DND-41 (cell line): ENCODE results near the gene GSTT2B.
A peak's percentile ranks its signal among the peaks of the same experiment; 100 is the strongest.
"Not testable (repeated sequence)": the region's sequence is repeated elsewhere in the genome, so short reads cannot be mapped to it uniquely, and the experiment has no call there.

Experiments
- ATAC-seq: fragments of 200-7000 bp; cut with Tn5 transposase; 3 replicates; pipeline ENCODE4 v1.9.1; 2021; ENCODE audit warnings: low read depth; ENCODE audit not compliant: insufficient read depth
- DNase-seq: peaks from one replicate; pipeline ENCODE4 v3.0.0-alpha.2; 2020
- H2AFZ ChIP-seq: 2 replicates; pipeline ENCODE4 v1.6.0; 2012; ENCODE audit warnings: low read depth, low read length
- H3K27ac ChIP-seq: 2 replicates; pipeline ENCODE4 v1.5.1; 2012; ENCODE audit warnings: low read length, inconsistent platforms
- H3K27me3 ChIP-seq: fragments of 200-600 bp; sonication (generic); 2 replicates; pipeline ENCODE4 v1.6.0; 2012; ENCODE audit warnings: low read length, mild to moderate bottlenecking, inconsistent platforms; ENCODE audit not compliant: insufficient read depth, poor library complexity
- H3K36me3 ChIP-seq: 2 replicates; pipeline ENCODE4 v1.5.1; 2012; ENCODE audit warnings: low read length, inconsistent platforms; ENCODE audit not compliant: insufficient read depth
- H3K4me1 ChIP-seq: 2 replicates; pipeline ENCODE4 v1.5.1; 2012; ENCODE audit warnings: mild to moderate bottlenecking, low read length; ENCODE audit not compliant: insufficient read depth
- H3K4me2 ChIP-seq: 2 replicates; pipeline ENCODE4 v1.6.0; 2012; ENCODE audit warnings: mild to moderate bottlenecking, moderate library complexity, low read length, inconsistent platforms; ENCODE audit not compliant: insufficient read depth
- H3K4me3 ChIP-seq, 2 experiments: fragments of 200-600 bp in 1 of 2; shearing (Covaris generic) in 1 of 2; 2 replicates each; pipeline ENCODE4 v1.5.1; 2012 to 2016; ENCODE audit warnings: inconsistent platforms in 2 of 2, low read length in 2 of 2, mild to moderate bottlenecking in 2 of 2, low read depth in 1 of 2, moderate library complexity in 1 of 2
- H3K79me2 ChIP-seq: 2 replicates; pipeline ENCODE4 v1.6.0; 2012; ENCODE audit warnings: low read length, inconsistent platforms; ENCODE audit not compliant: insufficient read depth
- H3K9ac ChIP-seq: 2 replicates; pipeline ENCODE4 v1.6.0; 2012; ENCODE audit warnings: low read depth, mild to moderate bottlenecking, inconsistent platforms, low read length, moderate library complexity
- H3K9me3 ChIP-seq: 2 replicates; pipeline ENCODE4 v1.5.1; 2012; ENCODE audit warnings: low read length, moderate library complexity, mild to moderate bottlenecking, inconsistent platforms; ENCODE audit not compliant: insufficient read depth, severe bottlenecking
- H4K20me1 ChIP-seq: 2 replicates; pipeline ENCODE4 v1.6.0; 2012; ENCODE audit warnings: low read length; ENCODE audit not compliant: insufficient read depth
- CTCF ChIP-seq: IDR thresholded peaks from 2 replicates; pipeline ENCODE4 v1.5.1; 2012; ENCODE audit warnings: borderline replicate concordance, low read length, moderate library complexity, mild to moderate bottlenecking; ENCODE audit not compliant: poor library complexity, severe bottlenecking; ENCODE audit errors: extremely low read depth

The GSTT2B gene

GRCh38 chr22:23956301-23956900, 4.6 kb downstream of the GSTT2B start:
- not testable (repeated sequence) for H3K36me3 ChIP-seq, H3K9me3 ChIP-seq, H3K4me1 ChIP-seq, H2AFZ ChIP-seq, H3K79me2 ChIP-seq, H3K27me3 ChIP-seq, H3K27ac ChIP-seq, H3K9ac ChIP-seq, H3K4me3 ChIP-seq, H3K4me2 ChIP-seq, H4K20me1 ChIP-seq
- peak; percentile 78 for DNase-seq
- peak; percentile 97 for ATAC-seq
- TF ChIP-seq CTCF = peak; percentile 85

- not testable (repeated sequence) for H3K4me2 ChIP-seq, DNase-seq, H3K9me3 ChIP-seq, H3K4me1 ChIP-seq, H3K79me2 ChIP-seq, H3K9ac ChIP-seq, H3K27ac ChIP-seq, ATAC-seq, H3K4me3 ChIP-seq, H4K20me1 ChIP-seq, H3K36me3 ChIP-seq, H2AFZ ChIP-seq, H3K27me3 ChIP-seq
Measured at GRCh38 chr22:23955886-23956285, 5.1 kb downstream of the GSTT2B start.

- H3K9ac ChIP-seq, ATAC-seq: not testable (repeated sequence)
Measured at GRCh38 chr22:23954991-23955305, 6.0 kb downstream of the GSTT2B start.

GRCh38 chr22:23954193-23954990, 6.6 kb downstream of the GSTT2B start:
- not testable (repeated sequence) for DNase-seq, H4K20me1 ChIP-seq, H2AFZ ChIP-seq, H3K79me2 ChIP-seq, ATAC-seq, H3K9ac ChIP-seq, H3K4me2 ChIP-seq, H3K27me3 ChIP-seq, H3K27ac ChIP-seq, H3K36me3 ChIP-seq, H3K9me3 ChIP-seq, H3K4me3 ChIP-seq, H3K4me1 ChIP-seq

More at GRCh38 chr22:23954991-23955305, 6.0 kb downstream of the GSTT2B start:
- H3K27ac ChIP-seq, H3K4me1 ChIP-seq, H3K4me3 ChIP-seq, H3K36me3 ChIP-seq, H3K79me2 ChIP-seq, H2AFZ ChIP-seq, H3K27me3 ChIP-seq, H3K4me2 ChIP-seq, H3K9me3 ChIP-seq, H4K20me1 ChIP-seq, DNase-seq: not testable (repeated sequence)

GRCh38 chr22:23953485-23953884, 7.5 kb downstream of the GSTT2B start:
- H2AFZ ChIP-seq, H3K4me1 ChIP-seq, H3K79me2 ChIP-seq, H3K36me3 ChIP-seq, H3K27me3 ChIP-seq, ATAC-seq, DNase-seq, H3K4me3 ChIP-seq, H3K9ac ChIP-seq, H3K27ac ChIP-seq, H3K9me3 ChIP-seq, H4K20me1 ChIP-seq, H3K4me2 ChIP-seq: not testable (repeated sequence)

- not testable (repeated sequence) for H2AFZ ChIP-seq, ATAC-seq
Measured at GRCh38 chr22:23952794-23953405, 8.1 kb downstream of the GSTT2B start.

GRCh38 chr22:23951383-23951782, 9.6 kb downstream of the GSTT2B start:
- not testable (repeated sequence) for ATAC-seq, H3K4me2 ChIP-seq

More at GRCh38 chr22:23952794-23953405, 8.1 kb downstream of the GSTT2B start:
- H3K9me3 ChIP-seq, H3K4me2 ChIP-seq, H4K20me1 ChIP-seq, H3K4me3 ChIP-seq, H3K27ac ChIP-seq, H3K36me3 ChIP-seq, H3K79me2 ChIP-seq, H3K4me1 ChIP-seq, H3K9ac ChIP-seq, DNase-seq, H3K27me3 ChIP-seq: not testable (repeated sequence)

More at GRCh38 chr22:23951383-23951782, 9.6 kb downstream of the GSTT2B start:
- H3K36me3 ChIP-seq, H3K79me2 ChIP-seq, H3K27ac ChIP-seq, H3K4me3 ChIP-seq, H3K9me3 ChIP-seq, H4K20me1 ChIP-seq, H3K4me1 ChIP-seq, H3K9ac ChIP-seq, H3K27me3 ChIP-seq, H2AFZ ChIP-seq, DNase-seq: not testable (repeated sequence)
